Neuronal stem cell (in vitro differentiated cells): Measurements from ENCODE around the gene ZKSCAN3.
"Not testable (repeated sequence)": the region's sequence is repeated elsewhere in the genome, so short reads cannot be mapped to it uniquely, and the experiment has no call there.

ENCODE experiments used
- DNase-seq: peaks from one replicate; pipeline ENCODE4 v3.0.0-alpha.2; 2013; ENCODE audit warnings: low spot score
- H2AFZ ChIP-seq: one replicate; pipeline ENCODE4 v1.6.1; 2013; ENCODE audit warnings: mild to moderate bottlenecking, low read length, inconsistent platforms
- H2AK5ac ChIP-seq: 2 replicates; pipeline ENCODE4 v1.6.1; 2013; ENCODE audit warnings: low read depth, mild to moderate bottlenecking, inconsistent platforms, low read length, moderate library complexity, mixed read lengths
- H2BK120ac ChIP-seq: 2 replicates; pipeline ENCODE4 v1.6.1; 2013; ENCODE audit warnings: low read depth, mild to moderate bottlenecking, inconsistent platforms, low read length, moderate library complexity, mixed read lengths
- H2BK12ac ChIP-seq: one replicate; pipeline ENCODE4 v1.6.1; 2013; ENCODE audit warnings: low read length, inconsistent platforms
- H2BK15ac ChIP-seq: 2 replicates; pipeline ENCODE4 v1.6.1; 2013; ENCODE audit warnings: mild to moderate bottlenecking, low read length, inconsistent platforms, mixed read lengths
- H2BK5ac ChIP-seq: one replicate; pipeline ENCODE4 v1.6.1; 2013; ENCODE audit warnings: inconsistent platforms, mild to moderate bottlenecking, low read length, moderate library complexity
- H3K14ac ChIP-seq: one replicate; pipeline ENCODE4 v1.6.1; 2013; ENCODE audit warnings: low read length, inconsistent platforms
- H3K18ac ChIP-seq: 2 replicates; pipeline ENCODE4 v1.6.1; 2013; ENCODE audit warnings: low read length, inconsistent platforms
- H3K23ac ChIP-seq: 2 replicates; pipeline ENCODE4 v1.6.1; 2013; ENCODE audit warnings: low read depth, mild to moderate bottlenecking, mixed read lengths, low read length, inconsistent platforms; ENCODE audit not compliant: poor library complexity
- H3K27ac ChIP-seq: replicated peaks from 3 replicates; pipeline ENCODE4 v1.5.1; 2013; ENCODE audit warnings: low read length, inconsistent platforms
- H3K27me3 ChIP-seq, 3 experiments: 2 replicates each; pipeline ENCODE4 v1.6.1; 2013; ENCODE audit warnings: low read length in 3 of 3, mild to moderate bottlenecking in 2 of 3, inconsistent platforms in 1 of 3, low read depth in 1 of 3, mixed read lengths in 1 of 3, moderate library complexity in 1 of 3; ENCODE audit not compliant: control insufficient read depth in 3 of 3, insufficient read depth in 3 of 3
- H3K36me3 ChIP-seq, 2 donors: replicated peaks in 1 of 2; 2 replicates each; pipeline ENCODE4 v1.6.1; 2013; ENCODE audit warnings: low read length in 2 of 2; ENCODE audit not compliant: control insufficient read depth in 2 of 2, insufficient read depth in 2 of 2
- H3K4ac ChIP-seq: 2 replicates; pipeline ENCODE4 v1.6.1; 2013; ENCODE audit warnings: inconsistent platforms, mild to moderate bottlenecking, low read length, moderate library complexity
- H3K4me1 ChIP-seq, 2 donors: 1 replicate in 1 of 2; 2 replicates in 1 of 2; pipeline ENCODE4 v1.6.1; 2013; ENCODE audit warnings: low read length in 2 of 2, low read depth in 1 of 2; ENCODE audit not compliant: control insufficient read depth in 2 of 2, insufficient read depth in 1 of 2
- H3K4me2 ChIP-seq: one replicate; pipeline ENCODE4 v1.6.1; 2013; ENCODE audit warnings: mild to moderate bottlenecking, low read length, inconsistent platforms; ENCODE audit not compliant: insufficient read depth, poor library complexity, severe bottlenecking
- H3K4me3 ChIP-seq, 2 donors: 2 replicates each; pipeline ENCODE4 v1.5.1; 2013; ENCODE audit warnings: low read length in 2 of 2, mild to moderate bottlenecking in 2 of 2, inconsistent platforms in 1 of 2, moderate library complexity in 1 of 2
- H3K79me1 ChIP-seq: one replicate; pipeline ENCODE4 v1.6.1; 2013; ENCODE audit warnings: low read depth, mild to moderate bottlenecking, inconsistent platforms, low read length, moderate library complexity
- H3K9ac ChIP-seq: one replicate; pipeline ENCODE4 v1.6.1; 2013; ENCODE audit warnings: mild to moderate bottlenecking, low read depth, low read length, inconsistent platforms; ENCODE audit not compliant: poor library complexity
- H3K9me3 ChIP-seq, 2 donors: replicated peaks in 1 of 2; 2 replicates each; pipeline versions ENCODE3 to v1.6.1; 2013; ENCODE audit warnings: low read length in 2 of 2, mild to moderate bottlenecking in 2 of 2, inconsistent platforms in 1 of 2, low read depth in 1 of 2, mixed read lengths in 1 of 2, moderate library complexity in 1 of 2; ENCODE audit not compliant: control insufficient read depth in 2 of 2, insufficient read depth in 1 of 2
- H4K8ac ChIP-seq: one replicate; pipeline ENCODE4 v1.6.1; 2013; ENCODE audit warnings: low read depth, mild to moderate bottlenecking, inconsistent platforms, low read length, moderate library complexity
- H4K91ac ChIP-seq: one replicate; pipeline ENCODE4 v1.6.1; 2013; ENCODE audit warnings: low read length, low read depth, mild to moderate bottlenecking, inconsistent platforms; ENCODE audit not compliant: poor library complexity
- WGBS, 2 donors: extraction: QIAGEN DNeasy Blood & Tissue Kit; methylation state at CpG; one replicate each; pipeline ENCODE4 v1.1.7; 2013; ENCODE audit warnings: missing lambda C conversion rate in 2 of 2, mixed read lengths in 1 of 2; ENCODE audit not compliant: insufficient read length in 2 of 2, insufficient replicate concordance in 1 of 2; ENCODE audit errors: extremely low coverage in 2 of 2; 5-methylcytosine and 5-hydroxymethylcytosine counted together

The ZKSCAN3 gene

DNA sequence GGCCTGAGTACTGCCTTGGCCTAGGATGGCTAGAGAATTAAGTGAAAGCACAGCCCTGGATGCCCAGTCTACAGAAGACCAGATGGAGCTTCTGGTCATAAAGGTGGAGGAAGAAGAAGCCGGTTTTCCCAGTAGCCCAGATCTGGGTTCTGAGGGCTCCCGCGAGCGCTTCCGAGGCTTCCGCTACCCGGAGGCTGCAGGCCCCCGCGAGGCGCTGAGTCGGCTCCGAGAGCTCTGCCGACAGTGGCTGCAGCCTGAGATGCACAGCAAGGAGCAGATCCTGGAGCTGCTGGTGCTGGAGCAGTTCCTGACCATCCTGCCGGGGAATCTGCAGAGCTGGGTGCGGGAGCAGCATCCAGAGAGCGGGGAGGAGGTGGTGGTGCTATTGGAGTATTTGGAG lies 9.8 kb downstream of the ZKSCAN3 start:
- not testable (repeated sequence) for H4K8ac ChIP-seq, H3K4me1 ChIP-seq, H2AK5ac ChIP-seq, H3K4me3 ChIP-seq, H2BK15ac ChIP-seq, H3K9me3 ChIP-seq, H2BK120ac ChIP-seq, H3K18ac ChIP-seq, H3K9ac ChIP-seq, H3K23ac ChIP-seq, H2AFZ ChIP-seq, H3K27me3 ChIP-seq, H4K91ac ChIP-seq, H3K79me1 ChIP-seq, H3K27ac ChIP-seq, H2BK5ac ChIP-seq, H3K4ac ChIP-seq, H2BK12ac ChIP-seq, DNase-seq, H3K14ac ChIP-seq, H3K4me2 ChIP-seq
- peaks cover 7 to 66% of the 10 kb centered on the region in 2 donors for H3K36me3 ChIP-seq
- WGBS, 2 donors: no CpG with 5 or more reads among the region's 16 CpGs

DNA sequence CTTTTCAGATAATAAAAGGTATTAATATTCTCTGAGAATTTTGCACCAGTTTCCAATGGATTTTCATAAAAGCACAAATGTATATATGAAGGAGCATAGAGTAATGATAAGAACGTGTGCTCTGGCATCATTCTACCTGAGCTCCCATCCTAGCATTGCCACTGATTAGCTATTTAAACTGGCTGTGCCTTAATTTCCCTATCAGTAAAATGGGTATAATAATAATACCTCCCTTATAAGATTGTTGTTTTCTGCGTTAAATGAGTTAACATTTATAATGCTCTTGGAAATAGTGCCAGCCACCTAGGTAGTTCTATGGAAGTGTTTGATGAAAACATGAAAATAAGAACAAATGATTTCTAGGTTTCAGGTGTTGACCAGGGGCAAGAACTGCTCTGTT lies 11.2 kb downstream of the ZKSCAN3 start:
- Histone ChIP-seq H2AFZ (no peak overlapping the region), H3K9me3 (peaks cover 0 to 8% of the 10 kb centered on the region in 2 donors), H3K4ac (no peak overlapping the region)

DNA sequence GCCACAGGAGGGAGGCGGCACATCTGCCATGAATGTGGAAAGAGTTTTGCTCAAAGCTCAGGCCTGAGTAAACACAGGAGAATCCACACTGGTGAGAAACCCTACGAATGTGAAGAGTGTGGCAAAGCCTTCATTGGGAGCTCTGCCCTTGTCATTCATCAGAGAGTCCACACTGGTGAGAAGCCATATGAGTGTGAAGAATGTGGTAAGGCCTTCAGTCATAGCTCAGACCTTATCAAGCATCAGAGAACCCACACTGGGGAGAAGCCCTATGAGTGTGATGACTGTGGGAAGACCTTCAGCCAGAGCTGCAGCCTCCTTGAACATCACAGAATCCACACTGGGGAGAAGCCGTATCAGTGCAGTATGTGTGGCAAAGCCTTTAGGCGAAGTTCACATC lies 15.8 kb downstream of the ZKSCAN3 start:
- not testable (repeated sequence) for H4K91ac ChIP-seq, H3K27ac ChIP-seq, H2AFZ ChIP-seq, H3K79me1 ChIP-seq, H3K23ac ChIP-seq, H2BK15ac ChIP-seq, H3K9me3 ChIP-seq, DNase-seq, H2BK12ac ChIP-seq, H3K18ac ChIP-seq, H3K14ac ChIP-seq, H3K9ac ChIP-seq, H3K27me3 ChIP-seq, H3K4me1 ChIP-seq, H4K8ac ChIP-seq, H2AK5ac ChIP-seq, H2BK5ac ChIP-seq, H3K4ac ChIP-seq, H3K4me3 ChIP-seq, H2BK120ac ChIP-seq, H3K4me2 ChIP-seq
- no CpG with 5 or more reads among the region's 4 CpGs for WGBS, 2 donors
- H3K36me3 ChIP-seq: peaks cover 19 to 84% of the 10 kb centered on the region in 2 donors

More for the DNA sequence above, 11.2 kb downstream of the ZKSCAN3 start:
- Histone ChIP-seq H4K8ac (no peak overlapping the region), H3K4me3 (no peak overlapping the region), H4K91ac (no peak overlapping the region), H3K4me1 (no peaks in the 10 kb centered on the region), H3K79me1 (peaks cover 2% of the 10 kb centered on the region), H3K27me3 (no peaks in the 10 kb centered on the region), H2BK5ac (no peak overlapping the region), H2AK5ac (no peak overlapping the region), H3K14ac (no peak overlapping the region), H3K23ac (no peak overlapping the region), H3K4me2 (no peak overlapping the region), H3K18ac (no peak overlapping the region), H3K27ac (no peak overlapping the region), H3K36me3 (peaks cover 17 to 79% of the 10 kb centered on the region in 2 donors), H2BK120ac (no peak overlapping the region), H2BK12ac (no peak overlapping the region), H2BK15ac (no peak overlapping the region), H3K9ac (no peak overlapping the region)
- DNase-seq: no peak
- no CpG with 5 or more reads among the region's 2 CpGs for WGBS, 2 donors

DNA sequence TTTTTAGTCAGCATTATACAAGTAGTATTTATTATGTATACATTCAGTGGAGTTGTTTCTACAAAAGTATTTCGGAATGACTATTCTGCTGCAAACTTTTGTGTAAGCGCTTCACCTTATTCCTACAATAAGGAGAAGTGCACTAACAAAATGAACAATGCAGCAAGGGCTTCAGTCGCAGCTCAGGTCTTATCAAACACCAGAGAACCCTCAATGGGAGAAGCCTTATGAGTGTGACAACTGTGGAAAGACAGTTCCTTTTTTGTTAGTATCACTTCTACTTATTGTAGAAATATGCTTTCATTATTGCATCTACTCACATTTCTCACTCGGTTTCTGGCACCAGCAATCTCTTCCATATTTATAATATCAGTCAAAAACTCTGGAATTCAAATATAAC lies 18.8 kb downstream of the ZKSCAN3 start:
- Histone ChIP-seq H2AFZ (no peak overlapping the region), H3K14ac (no peak overlapping the region), H2AK5ac (no peak overlapping the region), H3K79me1 (no peaks in the 10 kb centered on the region), H2BK15ac (no peak overlapping the region), H3K27ac (no peak overlapping the region), H4K8ac (no peak overlapping the region), H2BK5ac (no peak overlapping the region), H2BK120ac (no peak overlapping the region), H2BK12ac (no peak overlapping the region), H3K4me3 (no peak overlapping the region), H3K4ac (no peak overlapping the region), H3K36me3 (peaks cover 19 to 54% of the 10 kb centered on the region in 2 donors), H3K9ac (no peak overlapping the region), H3K27me3 (no peaks in the 10 kb centered on the region), H4K91ac (no peak overlapping the region), H3K23ac (no peak overlapping the region), H3K18ac (no peak overlapping the region), H3K4me1 (no peaks in the 10 kb centered on the region), H3K9me3 (no peaks in the 10 kb centered on the region), H3K4me2 (no peak overlapping the region)
- no peak for DNase-seq
- WGBS, 2 donors: no CpG with 5 or more reads among the region's 4 CpGs
